HG02798 (cell line): Measurements from ENCODE around the gene IFITM5.

ENCODE experiments used
- ATAC-seq: cut with Tn5 transposase; IDR thresholded peaks from one replicate; pipeline ENCODE4 v1.9.1; 2021; ENCODE audit warnings: mild to moderate bottlenecking; ENCODE audit not compliant: unreplicated experiment, poor library complexity

The IFITM5 gene

GRCh38 chr11:249062-249461 is 50.3 kb downstream of the IFITM5 start:
- ATAC-seq, result no peak
